Retinal pigment epithelial cell (primary cell): Measurements from ENCODE around the gene CELSR1.

ENCODE experiments used
- DNase-seq: peaks from one replicate; pipeline ENCODE4 v3.0.0-alpha.2; 2010; ENCODE audit warnings: low read depth
- H3K4me3 ChIP-seq: 2 replicates; pipeline ENCODE4 v1.5.1; 2011; ENCODE audit warnings: mild to moderate bottlenecking, low read length, control low read depth, moderate library complexity
- CTCF ChIP-seq: conservative IDR thresholded peaks from 2 replicates; pipeline ENCODE4 v1.5.1; 2011; ENCODE audit warnings: low read depth, low read length, control low read depth, inconsistent platforms

CELSR1 gene

GRCh38 chr22:46462726-46463371 lies 74.6 kb downstream of the CELSR1 start:
- H3K4me3 ChIP-seq: no peak overlapping the region
- DNase-seq: no peak
- TF ChIP-seq CTCF: no peak

GRCh38 chr22:46461566-46462180 lies 75.7 kb downstream of the CELSR1 start:
- DNase-seq: no peak
- no peak for TF ChIP-seq CTCF

GRCh38 chr22:46460857-46461256 lies 76.6 kb downstream of the CELSR1 start:
- TF ChIP-seq CTCF: no peak
- no peak for DNase-seq
- no peak overlapping the region for H3K4me3 ChIP-seq

More at GRCh38 chr22:46461566-46462180, 75.7 kb downstream of the CELSR1 start:
- H3K4me3 ChIP-seq: no peak overlapping the region

- TF ChIP-seq CTCF: no peak
- DNase-seq: no peak
- H3K4me3 ChIP-seq: no peak overlapping the region
These were observed 77.9 kb downstream of the CELSR1 start for GRCh38 chr22:46459347-46460065.

- TF ChIP-seq CTCF: no peak
- no peak for DNase-seq
- no peak overlapping the region for H3K4me3 ChIP-seq
These were observed 78.9 kb downstream of the CELSR1 start for GRCh38 chr22:46458525-46458924.

- no peak for DNase-seq
- no peak for TF ChIP-seq CTCF
- no peak overlapping the region for H3K4me3 ChIP-seq
These were observed 79.6 kb downstream of the CELSR1 start for GRCh38 chr22:46457502-46458488.
